PC-3 (cell line): ENCODE results near the gene GPR152. TPM values are rescaled to one million over a fixed set of nuclear protein-coding genes. Genes with fewer than 3 reads are reported as not detected.

Source experiments
- ATAC-seq: fragments of 200-7000 bp; cut with Tn5 transposase; 2 replicates; pipeline ENCODE4 v1.9.1; 2020; ENCODE audit warnings: mild to moderate bottlenecking, moderate library complexity
- BruUV-seq: library from RNA; stranded (reverse); fragments of 400-500 nt; replicated peaks from 2 replicates; lab custom pipeline; 2021; lab: Mats Ljungman, UMichigan
- CTCF ChIA-PET: fragments of 300-600 bp; sonication (Branson Sonifier 250); formaldehyde crosslinking; loops from one replicate; lab custom pipeline; 2022; ENCODE audit warnings: antibody characterized with exemption; lab: Charles Lee
- POLR2A ChIA-PET: fragments of 300-600 bp; sonication (Branson Sonifier 250); formaldehyde crosslinking; loops from one replicate; lab custom pipeline; 2022; ENCODE audit warnings: antibody characterized with exemption; ENCODE audit not compliant: unreplicated experiment; lab: Charles Lee
- DNase-seq: peaks from one replicate; pipeline ENCODE4 v3.0.0-alpha.2; 2015
- H2AFZ ChIP-seq: fragments of 300-600 bp; sonication (generic); 2 replicates; pipeline ENCODE4 v1.6.0; 2016; ENCODE audit warnings: antibody characterized with exemption, low read length
- H3F3A ChIP-seq: fragments of 300-600 bp; sonication (generic); one replicate; pipeline ENCODE4 v1.6.0; 2017; ENCODE audit warnings: antibody characterized with exemption, low read length, control low read depth, mild to moderate bottlenecking; ENCODE audit not compliant: unreplicated experiment
- H3K27ac ChIP-seq: fragments of 300-600 bp; sonication (generic); 2 replicates; pipeline ENCODE4 v1.5.1; 2016; ENCODE audit warnings: mild to moderate bottlenecking, low read length
- H3K27me3 ChIP-seq: fragments of 300-600 bp; sonication (generic); 2 replicates; pipeline ENCODE4 v1.6.1; 2016; ENCODE audit warnings: low read length, mixed read lengths
- H3K36me3 ChIP-seq: fragments of 300-600 bp; sonication (generic); 2 replicates; pipeline ENCODE4 v1.6.1; 2016; ENCODE audit warnings: low read depth, mixed run types, low read length, mixed read lengths
- H3K4me1 ChIP-seq: fragments of 300-600 bp; sonication (generic); 2 replicates; pipeline ENCODE4 v1.5.1; 2016; ENCODE audit warnings: low read length; ENCODE audit not compliant: insufficient read depth
- H3K4me2 ChIP-seq: fragments of 300-600 bp; sonication (generic); 2 replicates; pipeline ENCODE4 v1.6.0; 2016; ENCODE audit warnings: low read length
- H3K4me3 ChIP-seq: fragments of 300-600 bp; sonication (generic); 2 replicates; pipeline ENCODE4 v1.5.1; 2016; ENCODE audit warnings: mild to moderate bottlenecking, low read length, mixed read lengths
- H3K79me2 ChIP-seq: fragments of 300-600 bp; sonication (generic); 2 replicates; pipeline ENCODE4 v1.6.1; 2017; ENCODE audit warnings: low read length, mixed read lengths
- H3K9ac ChIP-seq: fragments of 300-600 bp; sonication (generic); 2 replicates; pipeline ENCODE4 v1.6.0; 2016; ENCODE audit warnings: mild to moderate bottlenecking, low read length
- H3K9me2 ChIP-seq: fragments of 300-600 bp; sonication (generic); replicated peaks from 2 replicates; pipeline ENCODE4 v1.6.1; 2016; ENCODE audit warnings: mixed run types, low read length, mixed read lengths
- H3K9me3 ChIP-seq: fragments of 300-600 bp; sonication (generic); 2 replicates; pipeline ENCODE4 v1.6.1; 2016; ENCODE audit warnings: low read length, mixed read lengths
- H4K20me1 ChIP-seq: fragments of 300-600 bp; sonication (generic); 2 replicates; pipeline ENCODE4 v1.6.1; 2016; ENCODE audit warnings: low read length, mixed read lengths
- CTCF ChIP-seq: fragments of 300-600 bp; sonication (generic); conservative IDR thresholded peaks from 2 replicates; pipeline ENCODE4 v1.5.1; 2017; ENCODE audit warnings: antibody characterized with exemption, low read depth, mild to moderate bottlenecking, low read length
- EZH2 ChIP-seq: fragments of 300-600 bp; sonication (generic); IDR thresholded peaks from one replicate; pipeline ENCODE4 v1.6.1; 2017; ENCODE audit warnings: antibody characterized with exemption, mild to moderate bottlenecking, low read length; ENCODE audit not compliant: unreplicated experiment
- EZH2phosphoT487 ChIP-seq: fragments of 300-600 bp; sonication (generic); IDR thresholded peaks from 2 replicates; pipeline ENCODE4 v1.6.1; 2018; ENCODE audit warnings: mild to moderate bottlenecking, antibody characterized with exemption, low read length, borderline replicate concordance
- intact Hi-C: fragments of 100-400 bp; cut with micrococcal nuclease; formaldehyde crosslinking; loops from 2 replicates; pipeline ENCODE4 v1.9.0; 2023
- total RNA-seq: library from RNA; depleted of rRNA; stranded (reverse); fragments of >200 nt; gene quantifications from 2 replicates; pipeline ENCODE4 v1.2.3, GENCODE V29; 2014

Gene GPR152
- total RNA-seq, 1 experiment from 2014 or later, result not detected

DNA sequence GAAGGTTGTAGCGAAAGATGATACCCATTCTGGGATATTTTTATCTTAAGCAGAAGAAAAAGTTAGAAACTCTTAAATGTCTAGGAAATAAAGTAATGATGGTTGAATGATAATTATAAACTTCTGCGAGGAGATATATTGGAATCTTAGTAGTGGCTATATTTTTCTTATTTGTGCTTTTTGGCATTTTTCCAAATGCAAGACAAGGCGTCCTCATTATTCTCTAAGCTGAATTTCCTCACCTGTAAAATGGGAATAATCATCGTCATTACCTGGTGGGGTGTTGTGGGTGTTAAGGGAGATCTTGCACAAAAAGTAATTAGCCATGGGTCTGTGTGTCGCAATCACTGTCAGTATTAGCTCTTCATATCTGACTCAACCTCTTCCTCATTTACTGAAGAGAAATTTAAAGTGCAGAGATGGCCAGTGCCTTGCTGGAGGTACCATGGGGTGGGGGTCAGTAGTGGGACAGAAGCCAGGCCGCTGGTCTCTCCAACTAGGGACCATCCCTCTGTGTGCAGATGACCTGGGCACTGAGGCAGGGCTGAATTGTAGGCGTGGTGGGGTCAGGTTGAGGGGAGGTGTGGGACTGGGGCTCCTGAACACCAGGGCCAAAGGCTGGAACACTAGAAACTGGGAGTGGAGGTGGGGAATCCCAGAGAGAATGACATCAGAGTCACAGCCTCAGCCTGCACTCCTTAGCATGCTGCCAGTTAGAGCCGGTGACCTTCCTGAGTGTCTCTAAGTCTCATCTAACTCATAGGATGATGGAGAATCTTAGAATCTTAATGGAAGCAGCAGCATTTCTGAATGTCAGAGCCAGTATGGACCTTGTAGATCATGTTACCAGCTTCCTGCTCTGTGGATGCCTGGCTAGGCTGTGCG, 48.5 kb upstream of the GPR152 start:
- H3K4me3 ChIP-seq, result no peak overlapping the region
- POLR2A ChIA-PET, result no interaction called here
- intact Hi-C loops, result no loop called here
- H3K4me1 ChIP-seq, result peaks cover 14% of the 10 kb centered on the region
- H3K4me2 ChIP-seq, result no peak overlapping the region
- H3F3A ChIP-seq, result no peaks in the 10 kb centered on the region
- no peak for ATAC-seq
- H3K9me2 ChIP-seq, result no peaks in the 10 kb centered on the region
- CTCF ChIA-PET, result no interaction called here
- peaks cover 18% of the 10 kb centered on the region for H3K79me2 ChIP-seq
- no peak overlapping the region for H2AFZ ChIP-seq
- no peaks in the 10 kb centered on the region for H3K9me3 ChIP-seq
- H4K20me1 ChIP-seq, result peaks cover 4% of the 10 kb centered on the region; the same call in 1 of the 2 replicates
- H3K9ac ChIP-seq, result no peak overlapping the region
- DNase-seq, result no peak
- H3K36me3 ChIP-seq, result no peaks in the 10 kb centered on the region
- TF ChIP-seq EZH2, result no peak
- BruUV-seq, result no TSS peak
- no peak overlapping the region for H3K27ac ChIP-seq
- H3K27me3 ChIP-seq, result no peaks in the 10 kb centered on the region

GRCh38 chr11:67500484-67500821, 47.9 kb upstream of the GPR152 start:
- Histone ChIP-seq H3K9ac (no peak overlapping the region), H3K79me2 (peaks cover 18% of the 10 kb centered on the region), H3K27ac (no peak overlapping the region), H3K9me2 (no peaks in the 10 kb centered on the region), H3F3A (no peaks in the 10 kb centered on the region), H3K4me1 (peaks cover 9% of the 10 kb centered on the region), H3K36me3 (no peaks in the 10 kb centered on the region), H2AFZ (no peak overlapping the region), H3K9me3 (no peaks in the 10 kb centered on the region), H3K4me3 (no peak overlapping the region), H4K20me1 (peaks cover 4% of the 10 kb centered on the region; the same call in 1 of the 2 replicates), H3K27me3 (no peaks in the 10 kb centered on the region), H3K4me2 (no peak overlapping the region)
- BruUV-seq, result no TSS peak
- ATAC-seq (no peak), DNase-seq (no peak)
- CTCF ChIA-PET, result no interaction called here
- TF ChIP-seq EZH2, result no peak
- TF ChIP-seq EZH2phosphoT487, result no peak
- no peak for TF ChIP-seq CTCF
- POLR2A ChIA-PET, result no interaction called here
- intact Hi-C loops, result no loop called here

- Histone ChIP-seq H3K36me3 (no peaks in the 10 kb centered on the region), H4K20me1 (peaks cover 4% of the 10 kb centered on the region; the same call in 1 of the 2 replicates), H3K4me2 (no peak overlapping the region), H3K9me2 (no peaks in the 10 kb centered on the region), H3K4me3 (no peak overlapping the region), H2AFZ (no peak overlapping the region), H3K27me3 (no peaks in the 10 kb centered on the region), H3K79me2 (peaks cover 18% of the 10 kb centered on the region), H3K9ac (no peak overlapping the region), H3K9me3 (no peaks in the 10 kb centered on the region), H3F3A (no peaks in the 10 kb centered on the region), H3K4me1 (peaks cover 6% of the 10 kb centered on the region; the same call in 1 of the 2 replicates), H3K27ac (no peak overlapping the region)
- intact Hi-C loops, result no loop called here
- ATAC-seq (no peak), DNase-seq (no peak)
- ChIA-PET CTCF (no interaction called here), POLR2A (no interaction called here)
- no TSS peak for BruUV-seq
- TF ChIP-seq CTCF (no peak), EZH2 (no peak), EZH2phosphoT487 (no peak)
Measured at GRCh38 chr11:67499808-67500483, 47.4 kb upstream of the GPR152 start.
